Type B pancreatic cell (in vitro differentiated cells): Measurements from ENCODE around the gene SH3GLB2. TPM values are rescaled to one million over a fixed set of nuclear protein-coding genes. Genes with fewer than 3 reads are reported as not detected.

Source experiments
- DNase-seq: peaks from one replicate; pipeline ENCODE4 v3.0.0; 2021; ENCODE audit warnings: mixed read lengths; ENCODE audit not compliant: unreplicated experiment; ENCODE audit errors: extremely low spot score
- H3K27ac Mint-ChIP-seq: 2 replicates; pipeline ENCODE4 v1.8.0; 2021; ENCODE audit warnings: mild to moderate bottlenecking, mixed read lengths
- H3K27me3 Mint-ChIP-seq: 2 replicates; pipeline ENCODE4 v1.8.0; 2021; ENCODE audit warnings: mixed read lengths
- H3K36me3 Mint-ChIP-seq: 2 replicates; pipeline ENCODE4 v1.8.0; 2021; ENCODE audit warnings: mixed read lengths
- H3K4me1 Mint-ChIP-seq: one replicate; pipeline ENCODE4 v1.8.0; 2021; ENCODE audit warnings: mixed read lengths; ENCODE audit not compliant: unreplicated experiment
- H3K4me3 Mint-ChIP-seq: 2 replicates; pipeline ENCODE4 v1.8.0; 2021; ENCODE audit warnings: mild to moderate bottlenecking, mixed read lengths
- H3K9me3 Mint-ChIP-seq: 2 replicates; pipeline ENCODE4 v1.8.0; 2021; ENCODE audit warnings: mixed read lengths
- total RNA-seq: library from RNA; stranded (reverse); gene quantifications from 2 replicates; pipeline ENCODE4 v1.2.1, GENCODE V29; 2021; ENCODE audit warnings: low replicate concordance
- TF ChIP-seq, protein P1 (sequence below): fragments of 200-600 bp; sonication (generic); conservative IDR thresholded peaks from 2 replicates; pipeline ENCODE4 v1.5.0; 2021; ENCODE audit warnings: antibody characterized with exemption, mild to moderate bottlenecking

The SH3GLB2 gene
- total RNA-seq, 1 donor from 2014 or later = 126 TPM

DNA sequence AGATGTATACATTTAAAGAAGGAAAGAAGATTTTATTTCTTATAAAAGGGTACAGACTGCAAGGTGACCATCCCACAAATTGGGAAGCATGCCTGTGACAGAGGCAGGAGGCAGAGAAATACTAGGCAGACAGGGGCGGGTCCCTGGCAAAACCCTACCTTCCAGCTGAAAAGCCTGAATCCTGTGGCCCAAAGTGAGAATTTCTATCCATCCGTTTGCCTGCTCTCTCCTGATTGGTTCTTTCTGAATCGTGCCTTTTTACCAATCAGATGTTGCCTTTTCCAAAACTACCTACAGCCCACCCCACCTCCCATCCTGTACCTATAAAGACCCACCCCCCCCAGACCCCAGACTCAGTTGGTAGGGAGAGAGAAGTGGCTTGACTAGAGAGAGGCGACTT is 3.4 kb upstream of the SH3GLB2 start:
- no peaks in the 10 kb centered on the region for H3K27me3 Mint-ChIP-seq
- DNase-seq = no peak
- TF ChIP-seq, protein P1, sequence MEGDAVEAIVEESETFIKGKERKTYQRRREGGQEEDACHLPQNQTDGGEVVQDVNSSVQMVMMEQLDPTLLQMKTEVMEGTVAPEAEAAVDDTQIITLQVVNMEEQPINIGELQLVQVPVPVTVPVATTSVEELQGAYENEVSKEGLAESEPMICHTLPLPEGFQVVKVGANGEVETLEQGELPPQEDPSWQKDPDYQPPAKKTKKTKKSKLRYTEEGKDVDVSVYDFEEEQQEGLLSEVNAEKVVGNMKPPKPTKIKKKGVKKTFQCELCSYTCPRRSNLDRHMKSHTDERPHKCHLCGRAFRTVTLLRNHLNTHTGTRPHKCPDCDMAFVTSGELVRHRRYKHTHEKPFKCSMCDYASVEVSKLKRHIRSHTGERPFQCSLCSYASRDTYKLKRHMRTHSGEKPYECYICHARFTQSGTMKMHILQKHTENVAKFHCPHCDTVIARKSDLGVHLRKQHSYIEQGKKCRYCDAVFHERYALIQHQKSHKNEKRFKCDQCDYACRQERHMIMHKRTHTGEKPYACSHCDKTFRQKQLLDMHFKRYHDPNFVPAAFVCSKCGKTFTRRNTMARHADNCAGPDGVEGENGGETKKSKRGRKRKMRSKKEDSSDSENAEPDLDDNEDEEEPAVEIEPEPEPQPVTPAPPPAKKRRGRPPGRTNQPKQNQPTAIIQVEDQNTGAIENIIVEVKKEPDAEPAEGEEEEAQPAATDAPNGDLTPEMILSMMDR = no peak
- H3K4me1 Mint-ChIP-seq = peaks cover 21% of the 10 kb centered on the region
- H3K9me3 Mint-ChIP-seq = no peaks in the 10 kb centered on the region
- no peaks in the 10 kb centered on the region for H3K36me3 Mint-ChIP-seq
- no peak overlapping the region for H3K4me3 Mint-ChIP-seq
- H3K27ac Mint-ChIP-seq = no peak overlapping the region

GRCh38 chr9:129030191-129030590 is 2.1 kb upstream of the SH3GLB2 start:
- DNase-seq = no peak
- TF ChIP-seq, protein P1 = no peak
- H3K4me1 Mint-ChIP-seq = peaks cover 22% of the 10 kb centered on the region
- no peaks in the 10 kb centered on the region for H3K27me3 Mint-ChIP-seq
- H3K4me3 Mint-ChIP-seq = peak overlapping the region; percentile 57
- no peaks in the 10 kb centered on the region for H3K36me3 Mint-ChIP-seq
- H3K9me3 Mint-ChIP-seq = no peaks in the 10 kb centered on the region
- H3K27ac Mint-ChIP-seq = peak overlapping the region; percentile 20

DNA sequence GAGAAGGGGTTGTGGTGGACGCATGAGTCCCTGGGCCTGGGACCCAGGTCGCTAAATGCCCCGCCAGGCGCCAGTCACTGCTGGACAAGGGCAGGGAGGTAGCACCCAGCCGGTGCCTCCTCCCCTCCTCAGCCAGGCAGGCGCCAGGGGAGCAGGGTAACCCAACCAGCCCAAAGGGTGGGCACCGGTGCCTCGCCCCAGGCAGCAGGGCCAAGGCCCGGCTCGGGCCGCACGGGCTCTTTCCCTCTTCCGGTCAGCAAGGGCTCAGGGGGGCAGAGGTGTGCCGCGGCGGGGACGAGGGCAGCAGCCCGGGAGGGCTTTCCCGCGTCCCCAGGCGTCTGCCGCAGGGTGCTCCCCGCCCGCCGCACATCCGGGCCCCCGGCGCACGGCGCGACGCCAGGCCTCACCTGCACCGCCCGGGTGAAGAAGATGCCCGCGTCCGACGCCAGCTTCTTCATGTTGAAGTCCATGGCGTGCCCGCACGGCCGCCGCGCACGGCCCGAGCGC is 393 bp downstream of the SH3GLB2 start:
- H3K4me1 Mint-ChIP-seq = peaks cover 31% of the 10 kb centered on the region

DNA sequence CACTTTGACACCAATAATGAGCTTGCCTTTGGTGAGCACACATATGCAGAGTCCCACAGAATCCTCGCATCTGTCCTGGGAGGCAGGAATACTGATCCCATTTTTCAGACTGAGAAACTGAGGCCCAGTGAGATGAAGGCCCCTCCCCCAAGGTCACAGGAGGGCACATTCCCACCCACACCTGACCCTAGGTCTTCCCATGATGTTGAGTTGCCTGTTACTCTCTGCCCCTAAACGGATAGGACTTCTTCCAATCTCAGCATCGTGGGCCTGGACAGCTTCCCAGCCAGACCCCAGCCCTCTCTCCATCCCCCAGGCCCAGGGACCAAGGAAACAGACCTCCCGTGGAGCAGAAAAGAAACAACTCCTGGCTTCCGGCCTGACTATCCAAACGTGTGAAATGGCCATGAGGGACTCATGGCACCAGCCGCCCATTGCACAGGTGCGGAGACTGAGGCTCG is 877 bp downstream of the SH3GLB2 start:
- H3K4me3 Mint-ChIP-seq = peak overlapping the region; percentile 92
- H3K27me3 Mint-ChIP-seq = no peaks in the 10 kb centered on the region
- H3K9me3 Mint-ChIP-seq = no peaks in the 10 kb centered on the region
- TF ChIP-seq, protein P1 = no peak
- peak overlapping the region; percentile 95 for H3K27ac Mint-ChIP-seq
- no peaks in the 10 kb centered on the region for H3K36me3 Mint-ChIP-seq
- H3K4me1 Mint-ChIP-seq = peaks cover 36% of the 10 kb centered on the region
- DNase-seq = no peak

More for the DNA sequence above, 393 bp downstream of the SH3GLB2 start:
- H3K4me3 Mint-ChIP-seq = peak overlapping the region; percentile 92
- no peak for DNase-seq
- H3K9me3 Mint-ChIP-seq = no peaks in the 10 kb centered on the region
- TF ChIP-seq, protein P1 = no peak
- peak overlapping the region; percentile 95 for H3K27ac Mint-ChIP-seq
- H3K27me3 Mint-ChIP-seq = no peaks in the 10 kb centered on the region
- H3K36me3 Mint-ChIP-seq = no peaks in the 10 kb centered on the region

GRCh38 chr9:129026442-129027223 is 1.5 kb downstream of the SH3GLB2 start:
- no peaks in the 10 kb centered on the region for H3K27me3 Mint-ChIP-seq
- peak overlapping the region; percentile 95 for H3K27ac Mint-ChIP-seq
- H3K4me1 Mint-ChIP-seq = peaks cover 42% of the 10 kb centered on the region
- TF ChIP-seq, protein P1 = no peak
- peaks cover 3% of the 10 kb centered on the region for H3K36me3 Mint-ChIP-seq
- H3K4me3 Mint-ChIP-seq = peak overlapping the region; percentile 92
- H3K9me3 Mint-ChIP-seq = no peaks in the 10 kb centered on the region
- DNase-seq = no peak
